ENCODE data around the gene TMC8. TPM values are rescaled to one million over a fixed set of nuclear protein-coding genes. Genes with fewer than 3 reads are reported as not detected.
"Not testable (repeated sequence)": the region's sequence is repeated elsewhere in the genome, so short reads cannot be mapped to it uniquely, and the experiment has no call there.

TMC8 gene
- 1 to 10 TPM; 1.4 to 2.6 (median 2.1) TPM for polyA plus RNA-seq (ENCODE audit: insufficient read length in 4 of 4)

DNA sequence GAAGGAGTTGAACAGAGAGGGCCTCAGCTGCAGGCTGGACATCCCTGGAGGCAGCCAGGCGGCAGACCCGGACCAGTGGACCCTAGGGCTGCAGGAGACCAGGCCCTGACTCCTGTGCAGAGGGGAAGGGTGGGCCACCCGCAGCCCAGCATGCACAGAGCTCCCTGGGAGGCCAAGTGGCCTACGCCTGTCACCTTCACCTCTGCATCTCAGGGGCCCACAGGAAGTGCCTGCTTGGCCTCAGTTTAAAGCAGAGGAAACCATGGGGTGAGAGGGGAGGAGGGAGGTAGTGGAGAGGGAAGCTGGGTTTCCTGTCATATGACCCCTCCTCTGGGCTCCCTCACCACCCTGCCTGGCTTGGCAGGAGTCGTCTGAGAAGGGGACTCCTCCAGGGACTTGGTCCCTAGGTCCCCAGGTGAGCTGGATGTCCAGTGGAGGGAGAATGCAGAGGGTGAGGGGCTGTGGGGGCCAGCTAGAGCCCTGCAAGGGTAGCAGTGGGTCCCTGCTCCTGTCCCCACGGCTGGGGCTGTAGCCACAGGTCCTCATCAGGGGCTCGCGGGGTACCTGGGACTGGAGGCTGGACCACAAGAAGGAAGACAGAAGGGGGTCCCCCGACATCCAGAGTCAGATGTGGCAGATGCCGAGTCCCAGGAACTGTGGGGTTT, at the start of gene TMC8:
TMC8 (plus strand) TSS at position 335 of the 665 bp plus-strand sequence. CDS start 818 bp downstream, outside the sequence.
- no peak for DNase-seq (ENCODE audit: low read depth in 4 of 4, low spot score in 3 of 4)

DNA sequence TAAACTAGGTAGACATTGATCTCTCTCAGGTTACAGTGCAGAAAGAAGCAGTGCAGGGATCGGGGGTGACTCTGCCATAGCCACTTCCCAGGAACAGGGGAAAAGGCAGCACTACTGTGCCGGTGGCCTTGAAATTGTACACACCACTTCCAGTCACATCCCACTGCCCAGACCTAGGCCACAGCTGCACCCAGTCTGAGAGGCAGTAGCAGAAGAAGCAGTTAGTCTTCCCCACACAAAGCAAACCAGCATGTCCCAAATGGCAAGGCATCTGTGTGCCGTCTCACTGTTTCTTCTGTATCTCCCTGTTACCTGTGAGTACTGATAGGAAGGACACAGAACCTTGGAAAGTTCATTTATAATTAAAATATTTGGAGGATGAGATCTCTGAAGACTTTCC, 49.0 kb upstream of the TMC8 start:
- DNase-seq (ENCODE audit: low read depth in 4 of 4, low spot score in 3 of 4), result no peak

- not testable (repeated sequence) for DNase-seq (ENCODE audit: low read depth in 4 of 4, low spot score in 3 of 4)
Measured at GRCh38 chr17:78082355-78082872, 48.2 kb upstream of the TMC8 start.

- DNase-seq (ENCODE audit: low read depth in 4 of 4, low spot score in 3 of 4), result no peak
Measured at GRCh38 chr17:78082988-78083387, 47.6 kb upstream of the TMC8 start.

- no peak for DNase-seq (ENCODE audit: low read depth in 4 of 4, low spot score in 3 of 4)
Measured at GRCh38 chr17:78086740-78087139, 43.8 kb upstream of the TMC8 start.

- no peak for DNase-seq (ENCODE audit: low read depth in 4 of 4, low spot score in 3 of 4)
Measured at GRCh38 chr17:78088529-78088928, 42.0 kb upstream of the TMC8 start.

GRCh38 chr17:78089576-78090281, 40.8 kb upstream of the TMC8 start:
- DNase-seq (ENCODE audit: low read depth in 4 of 4, low spot score in 3 of 4), result no peak

GRCh38 chr17:78092794-78093324, 37.7 kb upstream of the TMC8 start:
- DNase-seq (ENCODE audit: low read depth in 4 of 4, low spot score in 3 of 4), result no peak

GRCh38 chr17:78095035-78095434, 35.5 kb upstream of the TMC8 start:
- DNase-seq (ENCODE audit: low read depth in 4 of 4, low spot score in 3 of 4), result no peak

- DNase-seq (ENCODE audit: low read depth in 4 of 4, low spot score in 3 of 4), result no peak
Measured at GRCh38 chr17:78096093-78096492, 34.5 kb upstream of the TMC8 start.

DNA sequence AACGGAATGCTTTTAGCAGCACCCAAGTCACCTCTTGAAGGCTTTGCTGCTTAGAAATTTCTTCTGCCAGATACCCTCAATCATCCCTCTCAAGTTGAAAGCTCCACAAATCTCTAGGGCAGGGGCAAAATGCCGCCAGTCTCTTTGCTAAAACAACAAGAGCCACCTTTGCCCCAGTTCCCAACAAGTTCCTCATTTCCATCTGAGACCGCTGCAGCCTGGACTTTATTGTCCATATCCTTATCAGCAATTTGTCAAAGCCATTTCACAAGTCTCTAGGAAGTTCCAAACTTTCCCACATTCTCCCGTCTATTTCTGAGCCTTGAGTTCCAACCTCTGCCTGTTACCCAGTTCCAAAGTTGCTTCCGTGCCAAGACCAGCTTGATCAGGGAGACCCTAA, 29.5 kb upstream of the TMC8 start:
- no peak for DNase-seq (ENCODE audit: low read depth in 4 of 4, low spot score in 3 of 4)

DNA sequence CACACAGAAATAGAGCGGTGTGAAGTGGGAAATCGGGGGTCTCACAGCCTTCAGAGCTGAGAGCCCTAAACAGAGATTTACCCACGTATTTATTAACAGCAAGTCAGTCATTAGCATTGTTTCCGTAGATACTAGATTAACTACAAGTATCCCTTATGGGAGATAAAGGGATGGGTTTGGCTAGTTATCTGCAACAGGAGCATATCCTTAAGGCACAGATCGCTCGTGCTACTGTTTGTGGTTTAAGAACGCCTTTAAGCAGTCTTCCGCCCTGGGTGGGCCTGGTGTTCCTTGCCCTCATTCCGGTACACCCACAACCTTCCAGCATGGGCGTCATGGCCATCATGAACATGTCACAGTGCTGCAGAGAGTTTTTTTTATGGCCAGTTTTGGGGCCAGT, 29.0 kb upstream of the TMC8 start:
- DNase-seq (ENCODE audit: low read depth in 4 of 4, low spot score in 3 of 4), result no peak

GRCh38 chr17:78103311-78103710, 27.3 kb upstream of the TMC8 start:
- no peak for DNase-seq (ENCODE audit: low read depth in 4 of 4, low spot score in 3 of 4)

DNA sequence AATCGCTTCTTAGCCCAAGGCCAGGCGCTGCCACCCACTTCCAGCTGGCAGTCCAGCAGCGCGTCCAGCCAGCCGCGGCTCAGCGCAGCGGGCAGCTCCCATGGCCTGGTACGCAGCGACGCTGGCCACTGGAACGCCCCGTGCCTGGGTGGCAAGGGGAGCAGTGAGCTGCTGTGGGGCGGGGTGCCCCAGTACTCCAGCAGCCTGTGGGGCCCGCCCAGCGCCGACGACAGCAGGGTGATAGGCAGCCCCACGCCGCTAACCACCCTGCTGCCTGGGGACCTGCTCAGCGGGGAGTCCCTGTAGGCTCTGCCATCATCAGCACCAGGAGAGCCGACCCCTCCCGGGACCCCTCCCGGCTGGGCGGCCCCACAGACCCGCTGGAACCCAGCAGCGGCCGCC, 26.0 kb upstream of the TMC8 start:
- DNase-seq (ENCODE audit: low read depth in 4 of 4, low spot score in 3 of 4), result no peak

DNA sequence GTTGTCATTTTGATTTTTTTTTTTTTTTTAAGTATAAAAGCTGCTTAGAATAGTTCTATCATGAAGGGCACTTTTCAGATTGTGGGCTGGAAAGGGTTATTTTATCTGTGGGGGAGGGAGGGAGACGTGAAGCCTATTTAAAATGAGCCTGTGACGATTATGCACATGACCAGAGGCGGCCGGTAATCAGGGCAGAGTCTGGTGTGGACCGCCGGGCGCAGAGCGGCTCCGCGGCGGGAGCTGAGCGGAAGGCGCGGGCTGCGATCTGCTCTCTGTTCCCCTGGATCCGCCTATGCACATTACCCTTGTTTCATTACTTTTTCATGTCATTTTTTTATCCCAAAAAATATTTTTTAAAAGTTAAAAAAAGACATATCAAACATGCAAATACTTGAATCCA, 25.5 kb upstream of the TMC8 start:
- DNase-seq (ENCODE audit: low read depth in 4 of 4, low spot score in 3 of 4), result no peak

- no peak for DNase-seq (ENCODE audit: low read depth in 4 of 4, low spot score in 3 of 4)
Measured at GRCh38 chr17:78105551-78105950, 25.0 kb upstream of the TMC8 start.

GRCh38 chr17:78106211-78106610, 24.4 kb upstream of the TMC8 start:
- DNase-seq (ENCODE audit: low read depth in 4 of 4, low spot score in 3 of 4), result no peak

GRCh38 chr17:78107457-78107856, 23.1 kb upstream of the TMC8 start:
- DNase-seq (ENCODE audit: low read depth in 4 of 4, low spot score in 3 of 4), result no peak

DNA sequence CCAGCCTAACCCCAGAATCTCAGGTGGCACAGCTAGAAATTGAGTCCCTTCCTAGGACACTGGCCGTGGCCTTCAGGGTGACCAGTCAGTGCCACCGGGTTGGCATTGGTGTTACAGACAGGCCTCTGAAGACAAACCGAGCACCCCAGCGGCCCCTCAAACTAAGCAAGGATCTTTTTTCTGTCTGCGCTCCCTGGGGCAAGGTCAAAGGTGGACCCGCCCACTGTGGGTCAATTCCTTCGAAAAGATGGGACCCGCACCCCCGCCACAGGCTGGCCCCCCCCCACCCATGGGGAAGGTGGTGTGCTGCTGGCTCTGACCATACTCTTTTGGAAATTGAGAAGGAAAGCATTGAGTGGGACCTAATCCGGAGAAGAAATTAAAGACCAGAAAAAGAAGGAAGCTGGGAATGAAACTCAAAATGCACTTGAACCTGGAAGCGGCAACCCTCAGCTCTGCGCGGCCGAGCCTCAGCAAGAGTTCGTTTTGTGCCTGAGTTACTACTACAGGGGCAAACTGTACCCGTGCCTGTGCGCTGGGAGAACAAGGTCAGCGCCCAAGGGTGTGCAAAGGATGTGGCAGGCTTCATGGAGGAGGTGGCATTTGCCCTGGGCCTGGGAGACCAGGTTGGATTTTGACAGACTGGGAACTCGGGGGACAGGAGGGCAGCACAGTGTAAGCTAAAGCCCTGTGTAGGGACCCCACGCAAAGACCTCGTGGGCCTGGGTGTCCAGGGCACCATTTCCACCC, 22.4 kb upstream of the TMC8 start:
- DNase-seq (ENCODE audit: low read depth in 4 of 4, low spot score in 3 of 4), result no peak

DNA sequence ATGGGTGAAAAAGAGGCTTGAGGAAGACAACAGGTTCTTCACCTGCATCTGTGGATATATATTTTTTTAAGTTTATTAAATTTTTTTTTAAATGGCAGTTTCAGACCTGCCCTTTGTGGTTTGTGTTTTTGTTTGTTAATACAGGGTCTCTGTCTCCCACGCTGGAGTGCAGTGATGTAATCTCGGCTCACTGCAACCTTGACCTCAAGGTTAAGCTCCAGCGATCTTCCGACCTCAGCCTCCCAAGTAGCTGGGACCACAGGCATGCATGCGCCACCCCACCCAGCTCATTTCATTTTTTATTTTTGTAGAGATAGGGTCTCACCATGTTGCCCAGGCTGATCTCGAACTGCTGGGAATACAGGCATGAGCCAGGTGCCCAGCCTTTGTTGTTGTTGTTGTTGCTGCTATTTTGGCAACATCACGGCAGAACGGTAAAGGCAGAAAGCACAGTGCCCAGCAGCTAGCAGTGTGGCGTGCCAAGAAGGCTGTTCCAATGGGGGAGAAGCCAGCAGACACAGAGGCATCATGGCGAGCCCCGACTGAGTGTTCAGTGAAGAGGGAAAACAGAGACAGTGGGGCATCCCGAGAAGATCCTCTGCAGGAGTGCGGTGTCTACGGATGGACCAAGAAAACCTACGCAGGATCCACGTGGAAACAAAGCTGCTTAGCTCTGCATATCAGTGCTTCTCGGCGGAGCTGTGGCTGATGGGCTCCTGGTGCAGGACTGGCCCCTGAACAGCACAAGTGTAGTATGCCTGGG, 21.7 kb upstream of the TMC8 start:
- no peak for DNase-seq (ENCODE audit: low read depth in 4 of 4, low spot score in 3 of 4)

- no peak for DNase-seq (ENCODE audit: low read depth in 4 of 4, low spot score in 3 of 4)
Measured at GRCh38 chr17:78109489-78109761, 21.1 kb upstream of the TMC8 start.

All from right renal pelvis (tissue), 4 donors.